ENCODE results near the gene ITGA11.

DNA sequence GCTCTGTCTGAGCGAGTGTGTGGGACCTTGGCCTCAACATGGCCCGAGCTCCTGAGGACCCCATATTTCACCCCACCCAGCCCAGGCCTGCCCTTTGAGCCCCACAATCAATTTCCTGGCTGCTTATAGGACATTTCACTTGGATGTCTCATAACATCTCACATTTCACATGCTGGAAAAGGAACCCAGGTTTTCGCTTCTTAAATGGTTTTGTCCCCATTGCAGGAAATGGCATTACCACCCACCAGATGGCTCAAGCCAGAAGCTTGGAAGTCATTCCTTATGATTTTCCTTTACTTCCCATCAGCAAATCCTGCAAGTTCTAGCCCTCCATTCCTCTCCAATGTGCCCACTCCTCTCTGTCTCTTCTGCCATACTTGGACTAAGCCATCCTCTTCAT, 14.9 kb downstream of the ITGA11 start:
- TF ChIP-seq, protein P1, sequence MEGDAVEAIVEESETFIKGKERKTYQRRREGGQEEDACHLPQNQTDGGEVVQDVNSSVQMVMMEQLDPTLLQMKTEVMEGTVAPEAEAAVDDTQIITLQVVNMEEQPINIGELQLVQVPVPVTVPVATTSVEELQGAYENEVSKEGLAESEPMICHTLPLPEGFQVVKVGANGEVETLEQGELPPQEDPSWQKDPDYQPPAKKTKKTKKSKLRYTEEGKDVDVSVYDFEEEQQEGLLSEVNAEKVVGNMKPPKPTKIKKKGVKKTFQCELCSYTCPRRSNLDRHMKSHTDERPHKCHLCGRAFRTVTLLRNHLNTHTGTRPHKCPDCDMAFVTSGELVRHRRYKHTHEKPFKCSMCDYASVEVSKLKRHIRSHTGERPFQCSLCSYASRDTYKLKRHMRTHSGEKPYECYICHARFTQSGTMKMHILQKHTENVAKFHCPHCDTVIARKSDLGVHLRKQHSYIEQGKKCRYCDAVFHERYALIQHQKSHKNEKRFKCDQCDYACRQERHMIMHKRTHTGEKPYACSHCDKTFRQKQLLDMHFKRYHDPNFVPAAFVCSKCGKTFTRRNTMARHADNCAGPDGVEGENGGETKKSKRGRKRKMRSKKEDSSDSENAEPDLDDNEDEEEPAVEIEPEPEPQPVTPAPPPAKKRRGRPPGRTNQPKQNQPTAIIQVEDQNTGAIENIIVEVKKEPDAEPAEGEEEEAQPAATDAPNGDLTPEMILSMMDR (IDR thresholded peaks at IDR 0.05; ENCODE audit: insufficient read depth, low read depth, low read length), result no peak
- TF ChIP-seq EZH2 (IDR thresholded peaks at IDR 0.05; ENCODE audit: insufficient read depth, low read length), result no peak
